HepG2 (cell line): Measurements from ENCODE around the gene CASKIN2. TPM values are rescaled to one million over a fixed set of nuclear protein-coding genes. Genes with fewer than 3 reads are reported as not detected.

Experiments
- ATM ChIP-seq: fragments of 450-650 bp; IDR thresholded peaks from 2 replicates; pipeline ENCODE4 v1.7.1; 2017; ENCODE audit warnings: mild to moderate bottlenecking, borderline replicate concordance
- BCL3 ChIP-seq: sonication (generic); formaldehyde crosslinking; IDR thresholded peaks from 2 replicates; pipeline ENCODE4 v1.5.1; 2020; ENCODE audit warnings: mild to moderate bottlenecking, missing genetic modification reagents, moderate library complexity
- HNRNPK ChIP-seq: fragments of 200-400 bp; formaldehyde crosslinking; IDR thresholded peaks from 2 replicates; pipeline ENCODE4 v1.6.1; 2018; ENCODE audit warnings: low read length, low read depth, moderate library complexity, mild to moderate bottlenecking; ENCODE audit not compliant: poor library complexity, severe bottlenecking
- HNRNPLL ChIP-seq: fragments of 200-400 bp; formaldehyde crosslinking; IDR thresholded peaks from 2 replicates; pipeline ENCODE4 v1.6.1; 2017; ENCODE audit warnings: mild to moderate bottlenecking, low read depth, low read length; ENCODE audit not compliant: poor library complexity, severe bottlenecking
- JARID2 ChIP-seq: sonication (generic); formaldehyde crosslinking; IDR thresholded peaks from 2 replicates; pipeline ENCODE4 v1.8.1; 2023; ENCODE audit warnings: missing genetic modification reagents, inconsistent platforms; ENCODE audit not compliant: insufficient replicate concordance
- KDM4B ChIP-seq: sonication (generic); formaldehyde crosslinking; IDR thresholded peaks from 2 replicates; pipeline ENCODE4 v1.4.0; 2020; ENCODE audit warnings: missing genetic modification reagents
- KDM5B ChIP-seq: sonication (generic); formaldehyde crosslinking; IDR thresholded peaks from 2 replicates; pipeline ENCODE4 v1.4.0; 2020; ENCODE audit warnings: missing genetic modification reagents, mild to moderate bottlenecking, borderline replicate concordance
- KLF11 ChIP-seq: IDR thresholded peaks from 2 replicates; pipeline ENCODE4 v1.6.1; 2016; ENCODE audit warnings: missing compliant biosample characterization
- MAFG ChIP-seq: sonication (generic); formaldehyde crosslinking; IDR thresholded peaks from 2 replicates; pipeline ENCODE4 v1.5.1; 2020; ENCODE audit warnings: mild to moderate bottlenecking, missing genetic modification reagents
- PHF21A ChIP-seq: sonication (generic); formaldehyde crosslinking; IDR thresholded peaks from 2 replicates; pipeline ENCODE4 v1.5.0; 2020; ENCODE audit warnings: mild to moderate bottlenecking, missing genetic modification reagents
- RXRA ChIP-seq: sonication (generic); formaldehyde crosslinking; IDR thresholded peaks from 2 replicates; pipeline ENCODE4 v1.5.1; 2020; ENCODE audit warnings: missing genetic modification reagents
- SMAD3 ChIP-seq: sonication (generic); formaldehyde crosslinking; IDR thresholded peaks from 2 replicates; pipeline ENCODE4 v1.4.0; 2020; ENCODE audit warnings: missing genetic modification reagents
- TAF1 ChIP-seq: sonication (generic); formaldehyde crosslinking; IDR thresholded peaks from 2 replicates; pipeline ENCODE4 v1.4.0; 2020; ENCODE audit warnings: missing genetic modification reagents
- TRIM22 ChIP-seq: fragments of 450-650 bp; IDR thresholded peaks from 2 replicates; pipeline ENCODE4 v1.6.1; 2017
- YEATS4 ChIP-seq: sonication (generic); formaldehyde crosslinking; IDR thresholded peaks from 2 replicates; pipeline ENCODE4 v1.4.0; 2020; ENCODE audit warnings: missing genetic modification reagents, borderline replicate concordance
- ZBTB42 ChIP-seq: sonication (generic); formaldehyde crosslinking; IDR thresholded peaks from 2 replicates; pipeline ENCODE4 v1.5.0; 2020; ENCODE audit warnings: mild to moderate bottlenecking, missing genetic modification reagents
- ZMAT5 ChIP-seq: sonication (generic); formaldehyde crosslinking; IDR thresholded peaks from 2 replicates; pipeline ENCODE4 v1.5.0; 2020; ENCODE audit warnings: mild to moderate bottlenecking, low read depth, missing genetic modification reagents, borderline replicate concordance
- ZMYM4 ChIP-seq: sonication (generic); formaldehyde crosslinking; IDR thresholded peaks from 2 replicates; pipeline ENCODE4 v1.8.1; 2023; ENCODE audit warnings: mild to moderate bottlenecking, missing genetic modification reagents
- ZNF101 ChIP-seq: sonication (generic); formaldehyde crosslinking; IDR thresholded peaks from 2 replicates; pipeline ENCODE4 v1.4.0; 2020; ENCODE audit warnings: mild to moderate bottlenecking, low read depth, missing genetic modification reagents, borderline replicate concordance
- ZNF138 ChIP-seq: sonication (generic); formaldehyde crosslinking; IDR thresholded peaks from 2 replicates; pipeline ENCODE4 v1.5.0; 2020; ENCODE audit warnings: mild to moderate bottlenecking, low read depth, missing genetic modification reagents
- ZNF337 ChIP-seq: sonication (generic); formaldehyde crosslinking; IDR thresholded peaks from 2 replicates; pipeline ENCODE4 v1.5.1; 2020; ENCODE audit warnings: missing genetic modification reagents, low read depth, mild to moderate bottlenecking, borderline replicate concordance
- ZNF441 ChIP-seq: sonication (generic); formaldehyde crosslinking; IDR thresholded peaks from 2 replicates; pipeline ENCODE4 v1.7.0; 2021; ENCODE audit warnings: missing genetic modification reagents, borderline replicate concordance
- ZNF468 ChIP-seq: sonication (generic); formaldehyde crosslinking; IDR thresholded peaks from 2 replicates; pipeline ENCODE4 v1.8.0; 2022; ENCODE audit warnings: mild to moderate bottlenecking, moderate library complexity, missing genetic modification reagents
- ZNF598 ChIP-seq: sonication (generic); formaldehyde crosslinking; IDR thresholded peaks from 2 replicates; pipeline ENCODE4 v1.5.1; 2020; ENCODE audit warnings: mild to moderate bottlenecking, missing genetic modification reagents, borderline replicate concordance
- ZNF781 ChIP-seq: sonication (generic); formaldehyde crosslinking; IDR thresholded peaks from 2 replicates; pipeline ENCODE4 v1.5.1; 2020; ENCODE audit warnings: borderline replicate concordance, mild to moderate bottlenecking, missing genetic modification reagents; ENCODE audit errors: not compliant biosample characterization
- ZNF850 ChIP-seq: sonication (generic); formaldehyde crosslinking; conservative IDR thresholded peaks from 2 replicates; pipeline ENCODE4 v1.9.0; 2021; ENCODE audit warnings: mild to moderate bottlenecking, missing genetic modification reagents
- ZSCAN25 ChIP-seq: sonication (generic); formaldehyde crosslinking; IDR thresholded peaks from 2 replicates; pipeline ENCODE4 v1.8.0; 2022; ENCODE audit warnings: mild to moderate bottlenecking, missing genetic modification reagents
- polyA plus RNA-seq, 8 experiments: library from polyadenylated mRNA; depleted of rRNA in 3 of 8; stranded (reverse) in 7 of 8; unstranded in 1 of 8; fragments of >200 nt; fragmentation: Illumina TruSeq in 4 of 8; extraction: Trizol in 4 of 8; gene quantifications; 2 replicates each; pipeline versions ENCODE4 v1.2.1 to v1.2.3, GENCODE V29; 2011 to 2016; ENCODE audit warnings: low read depth in 4 of 8, missing spikeins in 1 of 8, mixed read lengths in 1 of 8; ENCODE audit not compliant: insufficient read depth in 1 of 8
- total RNA-seq, 5 experiments: library from RNA; depleted of rRNA; stranded (reverse); fragments of >200 nt; fragmentation: Illumina TruSeq; extraction: Trizol; gene quantifications; 2 replicates each; pipeline ENCODE4 v1.2.3, GENCODE V29; 2016; ENCODE audit warnings: low read depth in 1 of 5
- TF ChIP-seq, protein P1 (sequence below), 2 experiments: fragments of 450-650 bp in 1 of 2; sonication (generic) in 1 of 2; formaldehyde crosslinking; IDR thresholded peaks; 2 replicates each; pipeline versions ENCODE4 v1.5.0 to v1.8.0; 2020 to 2022; ENCODE audit warnings: mild to moderate bottlenecking in 1 of 2, missing genetic modification reagents in 1 of 2

The CASKIN2 gene
- total and polyA plus RNA-seq, 2 of the 13 experiments (the other 11 are each of a cell fraction or from before 2014, with no cell fraction given), result 5.2 to 7.8 TPM

DNA sequence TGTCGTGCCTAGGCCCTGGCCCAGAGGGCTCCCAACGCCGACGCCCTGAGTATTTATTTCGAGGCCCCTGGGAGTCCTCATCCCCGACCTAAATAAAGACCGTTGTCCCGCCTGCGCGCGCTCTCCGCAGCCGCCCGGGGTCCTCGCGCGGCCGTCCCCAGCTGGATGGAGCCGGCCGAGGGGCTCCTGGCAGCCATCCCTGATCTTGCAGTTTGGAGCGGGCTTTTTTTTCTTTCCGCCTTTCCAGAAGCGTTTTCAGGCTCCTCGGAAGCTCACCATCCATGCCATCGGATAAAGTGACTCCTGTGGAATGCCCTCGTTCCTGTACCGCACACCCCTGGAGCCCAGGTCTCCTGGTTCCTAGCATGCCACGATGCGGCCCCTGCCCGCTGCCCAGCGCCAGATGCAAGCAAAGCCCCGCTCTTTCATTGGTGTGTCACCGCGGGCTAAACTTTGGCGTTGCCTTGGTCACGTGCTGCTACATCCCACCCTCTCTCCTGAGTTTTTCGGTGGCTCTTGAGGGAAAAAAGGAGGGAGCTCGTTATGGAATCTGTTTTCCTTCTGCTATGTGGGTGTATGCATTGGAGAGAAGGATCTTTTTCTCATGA lies 58.2 kb downstream of the CASKIN2 start (continued):
- TF ChIP-seq, protein P1, sequence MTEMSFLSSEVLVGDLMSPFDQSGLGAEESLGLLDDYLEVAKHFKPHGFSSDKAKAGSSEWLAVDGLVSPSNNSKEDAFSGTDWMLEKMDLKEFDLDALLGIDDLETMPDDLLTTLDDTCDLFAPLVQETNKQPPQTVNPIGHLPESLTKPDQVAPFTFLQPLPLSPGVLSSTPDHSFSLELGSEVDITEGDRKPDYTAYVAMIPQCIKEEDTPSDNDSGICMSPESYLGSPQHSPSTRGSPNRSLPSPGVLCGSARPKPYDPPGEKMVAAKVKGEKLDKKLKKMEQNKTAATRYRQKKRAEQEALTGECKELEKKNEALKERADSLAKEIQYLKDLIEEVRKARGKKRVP (CRISPR knock-in tag; IDR thresholded peaks at IDR 0.05), result 0 out of 4 replicates have a peak, but pooled peaks of 1 of the 2 experiments have one; percentile 28
- TF ChIP-seq TAF1 (CRISPR knock-in tag) (no peak), HNRNPK (no peak), ZSCAN25 (CRISPR knock-in tag) (no peak), KDM4B (CRISPR knock-in tag) (no peak), ZNF850 (no peak), ZNF138 (CRISPR knock-in tag) (no peak), ZBTB42 (CRISPR knock-in tag) (no peak; the same call in 1 of the 2 replicates), HNRNPLL (no peak), SMAD3 (CRISPR knock-in tag) (no peak), KDM5B (peak; percentile 73; the same call in 1 of the 2 replicates), PHF21A (CRISPR knock-in tag) (no peak), JARID2 (CRISPR knock-in tag) (no peak), BCL3 (CRISPR knock-in tag) (peak; percentile 9), MAFG (CRISPR knock-in tag) (no peak), ZNF598 (CRISPR knock-in tag) (no peak), ZMAT5 (CRISPR knock-in tag) (no peak), YEATS4 (CRISPR knock-in tag) (peak; percentile 37; the same call in 1 of the 2 replicates), KLF11 (CRISPR knock-in tag) (no peak), ZNF441 (CRISPR knock-in tag) (peak; percentile 60; the same call in 1 of the 2 replicates), ZNF337 (CRISPR knock-in tag) (no peak), ZNF781 (CRISPR knock-in tag) (peak; percentile 4), TRIM22 (no peak), RXRA (0 out of 2 replicates have a peak, but pooled peaks have one; percentile 14), ZNF468 (CRISPR knock-in tag) (no peak), ZMYM4 (no peak), ATM (no peak), ZNF101 (peak; percentile 36; the same call in 1 of the 2 replicates)
